IMR-90 (cell line): ENCODE data around the gene CRY2. TPM values are rescaled to one million over a fixed set of nuclear protein-coding genes. Genes with fewer than 3 reads are reported as not detected.

Source experiments
- ATAC-seq: fragments of 200-7000 bp; cut with Tn5 transposase; 2 replicates; pipeline ENCODE4 v1.9.1; 2020; ENCODE audit warnings: low read depth, mild to moderate bottlenecking, moderate library complexity
- BruUV-seq: library from RNA; stranded (reverse); fragments of 400-500 nt; replicated peaks from 2 replicates; lab custom pipeline; 2021; lab: Mats Ljungman, UMichigan
- CTCF ChIA-PET: fragments of 300-600 bp; formaldehyde crosslinking; extraction: SDS; loops from one replicate; lab custom pipeline; 2021; ENCODE audit warnings: antibody characterized with exemption; lab: Yijun Ruan, JAX
- POLR2A ChIA-PET: fragments of 300-600 bp; sonication (Branson Sonifier 250); formaldehyde crosslinking; loops from one replicate; lab custom pipeline; 2022; ENCODE audit warnings: antibody characterized with exemption; ENCODE audit not compliant: unreplicated experiment; lab: Charles Lee
- DNase-seq: peaks from one replicate; pipeline ENCODE4 v3.0.0; 2013
- H2AFZ ChIP-seq: replicated peaks from 2 replicates; pipeline ENCODE3; 2013; ENCODE audit warnings: low read length, mild to moderate bottlenecking; ENCODE audit not compliant: poor library complexity
- H2AK5ac ChIP-seq: 2 replicates; pipeline ENCODE4 v1.6.1; 2013; ENCODE audit warnings: low read depth, low read length, inconsistent platforms
- H2AK9ac ChIP-seq: replicated peaks from 2 replicates; pipeline ENCODE3; 2013; ENCODE audit warnings: mild to moderate bottlenecking, low read depth, low read length, moderate library complexity; ENCODE audit not compliant: poor library complexity
- H2BK120ac ChIP-seq: 2 replicates; pipeline ENCODE4 v1.6.1; 2013; ENCODE audit warnings: low read depth, low read length, inconsistent platforms
- H2BK15ac ChIP-seq: 3 replicates; pipeline ENCODE4 v1.6.1; 2013; ENCODE audit warnings: low read depth, low read length, inconsistent platforms
- H2BK20ac ChIP-seq: 2 replicates; pipeline ENCODE4 v1.6.1; 2013; ENCODE audit warnings: low read depth, mild to moderate bottlenecking, inconsistent platforms, low read length, moderate library complexity
- H2BK5ac ChIP-seq: 2 replicates; pipeline ENCODE4 v1.6.1; 2013; ENCODE audit warnings: mild to moderate bottlenecking, low read depth, low read length, inconsistent platforms; ENCODE audit not compliant: poor library complexity, severe bottlenecking
- H3K14ac ChIP-seq: replicated peaks from 2 replicates; pipeline ENCODE4 v1.6.1; 2013; ENCODE audit warnings: low read depth, low read length, inconsistent platforms
- H3K18ac ChIP-seq: 2 replicates; pipeline ENCODE4 v1.6.1; 2013; ENCODE audit warnings: low read depth, low read length, control low read depth
- H3K23ac ChIP-seq: 2 replicates; pipeline ENCODE4 v1.6.1; 2013; ENCODE audit warnings: low read depth, low read length, inconsistent platforms
- H3K27ac ChIP-seq: 2 replicates; pipeline ENCODE4 v1.5.1; 2013; ENCODE audit warnings: mild to moderate bottlenecking, control low read depth, low read length; ENCODE audit not compliant: insufficient read depth
- H3K27me3 ChIP-seq: 2 replicates; pipeline ENCODE4 v1.6.1; 2013; ENCODE audit warnings: low read length; ENCODE audit not compliant: control insufficient read depth, insufficient read depth
- H3K36me3 ChIP-seq: 2 replicates; pipeline ENCODE4 v1.6.1; 2013; ENCODE audit warnings: low read length, mixed read lengths; ENCODE audit not compliant: control insufficient read depth, insufficient read depth
- H3K4ac ChIP-seq: 2 replicates; pipeline ENCODE4 v1.6.1; 2013; ENCODE audit warnings: low read depth, low read length, inconsistent platforms
- H3K4me1 ChIP-seq: 2 replicates; pipeline ENCODE4 v1.6.1; 2013; ENCODE audit warnings: low read length, mixed read lengths; ENCODE audit not compliant: control insufficient read depth, insufficient read depth
- H3K4me2 ChIP-seq: 2 replicates; pipeline ENCODE4 v1.6.1; 2013; ENCODE audit warnings: low read depth, mild to moderate bottlenecking, control low read depth, low read length, moderate library complexity
- H3K4me3 ChIP-seq: 2 replicates; pipeline ENCODE4 v1.5.1; 2013; ENCODE audit warnings: low read depth, mild to moderate bottlenecking, control low read depth, low read length, moderate library complexity; ENCODE audit not compliant: insufficient read depth
- H3K56ac ChIP-seq: 2 replicates; pipeline ENCODE4 v1.6.1; 2013; ENCODE audit warnings: low read length, inconsistent platforms; ENCODE audit not compliant: insufficient read depth; ENCODE audit errors: extremely low read depth
- H3K79me1 ChIP-seq, 2 experiments: 2 replicates each; pipeline ENCODE4 v1.6.1; 2013; ENCODE audit warnings: low read length in 2 of 2, inconsistent platforms in 1 of 2, low read depth in 1 of 2
- H3K9ac ChIP-seq: 2 replicates; pipeline ENCODE4 v1.6.1; 2013; ENCODE audit warnings: low read depth, low read length, control low read depth
- H3K9me1 ChIP-seq: 2 replicates; pipeline ENCODE4 v1.6.1; 2013; ENCODE audit warnings: low read length, inconsistent platforms; ENCODE audit not compliant: insufficient read depth
- H3K9me3 ChIP-seq: 2 replicates; pipeline ENCODE4 v1.6.1; 2013; ENCODE audit warnings: low read length; ENCODE audit not compliant: control insufficient read depth, insufficient read depth
- H4K20me1 ChIP-seq: 2 replicates; pipeline ENCODE4 v1.6.1; 2013; ENCODE audit warnings: low read length, inconsistent platforms; ENCODE audit not compliant: insufficient read depth
- H4K5ac ChIP-seq: 2 replicates; pipeline ENCODE4 v1.6.1; 2013; ENCODE audit warnings: mild to moderate bottlenecking, low read depth, low read length, control low read depth
- H4K8ac ChIP-seq, 2 experiments: 2 replicates each; pipeline ENCODE4 v1.6.1; 2013; ENCODE audit warnings: low read depth in 2 of 2, low read length in 2 of 2, control low read depth in 1 of 2, inconsistent platforms in 1 of 2
- H4K91ac ChIP-seq: 2 replicates; pipeline ENCODE4 v1.6.1; 2013; ENCODE audit warnings: low read depth, low read length, inconsistent platforms; ENCODE audit not compliant: insufficient read depth
- CHD1 ChIP-seq: IDR thresholded peaks from 2 replicates; pipeline ENCODE4 v1.6.1; 2012; ENCODE audit warnings: low read depth, low read length, improper control_type of control experiment
- WGBS, 2 experiments: methylation state at CpG; one replicate each; pipeline versions ENCODE4 v1.1.5 to v1.1.7; 2013; ENCODE audit warnings: missing lambda C conversion rate in 2 of 2; ENCODE audit not compliant: insufficient read length in 1 of 2; ENCODE audit errors: extremely low coverage in 2 of 2; 5-methylcytosine and 5-hydroxymethylcytosine counted together
- dilution Hi-C: fragments of 300-500 bp; cut with HindIII; formaldehyde crosslinking; loops from one replicate; pipeline ENCODE4 v1.14.3; 2018; ENCODE audit warnings: low sequenced_read_pairs; ENCODE audit not compliant: unreplicated experiment
- in situ Hi-C: fragments of 300-500 bp; cut with MboI; formaldehyde crosslinking; loops from 3 replicates; pipeline ENCODE4 v1.14.3; 2019; ENCODE audit warnings: low sequenced_read_pairs, inconsistent platforms, mixed read lengths
- intact Hi-C: fragments of 100-400 bp; cut with micrococcal nuclease; formaldehyde crosslinking; loops from 2 replicates; pipeline ENCODE4 v1.10.0; 2022
- polyA plus RNA-seq, 3 experiments: library from polyadenylated mRNA; depleted of rRNA; stranded (reverse); fragments of >200 nt; gene quantifications; 2 replicates each; pipeline ENCODE4 v1.2.3, GENCODE V29; 2012; ENCODE audit warnings: low replicate concordance in 1 of 3
- total RNA-seq: library from RNA; depleted of rRNA; stranded (reverse); fragments of >200 nt; gene quantifications from 2 replicates; pipeline ENCODE4 v1.2.3, GENCODE V29; 2012

CRY2 gene
- total and polyA plus RNA-seq, 2 of the 4 experiments (the other 2 are of a cell fraction), result 12.2 to 13.1 TPM

- no peak overlapping the region for H3K56ac ChIP-seq
- BruUV-seq, result no TSS peak
- H3K9ac ChIP-seq, result no peak overlapping the region
- in situ Hi-C loops, result no loop called here
- H4K91ac ChIP-seq, result no peak overlapping the region
- H2AK5ac ChIP-seq, result no peak overlapping the region
- no peak overlapping the region for H2BK20ac ChIP-seq
- H3K4me2 ChIP-seq, result no peak overlapping the region
- H3K14ac ChIP-seq, result no peak overlapping the region
- H2AK9ac ChIP-seq, result peak overlapping the region; percentile 79
- peaks cover 25% of the 10 kb centered on the region for H3K36me3 ChIP-seq
- H3K4me3 ChIP-seq, result no peak overlapping the region
- no peak overlapping the region for H3K23ac ChIP-seq
- TF ChIP-seq CHD1, result no peak
- no peak overlapping the region for H3K27ac ChIP-seq
- CTCF ChIA-PET, result interaction anchor here (1.2 kb wide), 1 partner anchor 13 kb away, joined by 3 read pairs; no protein-coding TSS in a partner anchor
- H3K4ac ChIP-seq, result no peak overlapping the region
- no peaks in the 10 kb centered on the region for H3K79me1 ChIP-seq
- H4K5ac ChIP-seq, result no peak overlapping the region
- peaks cover 15% of the 10 kb centered on the region for H3K27me3 ChIP-seq
- no peaks in the 10 kb centered on the region for H3K9me3 ChIP-seq
- no CpG with 5 or more reads among the region's 10 CpGs for WGBS, 2 experiments
- no peak overlapping the region for H2BK120ac ChIP-seq
- H3K4me1 ChIP-seq, result no peaks in the 10 kb centered on the region; the same call in 1 of the 2 replicates
- no peak for DNase-seq
- dilution Hi-C loops, result no loop called here
- ATAC-seq, result peak; percentile 42; the same call in 1 of the 2 replicates
- no peak overlapping the region for H2BK5ac ChIP-seq
- POLR2A ChIA-PET, result no interaction called here
- H2BK15ac ChIP-seq, result no peak overlapping the region
- H3K9me1 ChIP-seq, result no peaks in the 10 kb centered on the region
- no peak overlapping the region for H4K8ac ChIP-seq
- intact Hi-C loops, result no loop called here
- no peak overlapping the region for H3K18ac ChIP-seq
- peaks cover 7% of the 10 kb centered on the region; the same call in 1 of the 2 replicates for H4K20me1 ChIP-seq
- H2AFZ ChIP-seq, result no peak overlapping the region
These were observed 82.3 kb downstream of the CRY2 start for GRCh38 chr11:45929486-45930030.
